Activated T-helper 1 cell treated with anti-CD3 and anti-CD28 coated beads, Interleukin-12 subunit alpha, Interleukin-12 subunit beta, Interleukin-2, Interleukin-4 antibody, amounts not matched to agents 30 ng/mL and 10 ng/mL and 1 ng/mL, durations not matched to agents 14 hours and 24 hours and 36 hours (primary cell): Measurements from ENCODE around the gene TMEM88. TPM values are rescaled to one million over a fixed set of nuclear protein-coding genes. Genes with fewer than 3 reads are reported as not detected.
A peak's percentile ranks its signal among the peaks of the same experiment; 100 is the strongest.

Source experiments
- DNase-seq: peaks from one replicate; pipeline ENCODE4 v3.0.0; 2021; ENCODE audit warnings: low spot score
- H3K27ac Mint-ChIP-seq: one replicate; pipeline ENCODE4 v1.8.0; 2021; ENCODE audit warnings: mild to moderate bottlenecking, mixed read lengths
- H3K27me3 Mint-ChIP-seq: one replicate; pipeline ENCODE4 v1.8.0; 2022; ENCODE audit warnings: mild to moderate bottlenecking, moderate library complexity, mixed read lengths; ENCODE audit not compliant: insufficient read depth
- H3K36me3 Mint-ChIP-seq: one replicate; pipeline ENCODE4 v1.8.0; 2021; ENCODE audit warnings: low read depth, mixed read lengths
- H3K4me1 Mint-ChIP-seq: one replicate; pipeline ENCODE4 v1.8.0; 2021; ENCODE audit warnings: low read depth, mixed read lengths
- H3K4me3 Mint-ChIP-seq: one replicate; pipeline ENCODE4 v1.8.0; 2021; ENCODE audit warnings: mild to moderate bottlenecking, moderate library complexity, mixed read lengths
- H3K9me3 Mint-ChIP-seq: one replicate; pipeline ENCODE4 v1.8.0; 2021; ENCODE audit warnings: mixed read lengths
- intact Hi-C: fragments of 100-400 bp; cut with micrococcal nuclease; formaldehyde crosslinking; loops from one replicate; pipeline ENCODE4 v1.15.1; 2024
- total RNA-seq: library from RNA; stranded (reverse); gene quantifications from 2 replicates; pipeline ENCODE4 v1.2.3, GENCODE V29; 2022

TMEM88 gene
- total RNA-seq, 1 donor from 2014 or later = 7.4 TPM

DNA sequence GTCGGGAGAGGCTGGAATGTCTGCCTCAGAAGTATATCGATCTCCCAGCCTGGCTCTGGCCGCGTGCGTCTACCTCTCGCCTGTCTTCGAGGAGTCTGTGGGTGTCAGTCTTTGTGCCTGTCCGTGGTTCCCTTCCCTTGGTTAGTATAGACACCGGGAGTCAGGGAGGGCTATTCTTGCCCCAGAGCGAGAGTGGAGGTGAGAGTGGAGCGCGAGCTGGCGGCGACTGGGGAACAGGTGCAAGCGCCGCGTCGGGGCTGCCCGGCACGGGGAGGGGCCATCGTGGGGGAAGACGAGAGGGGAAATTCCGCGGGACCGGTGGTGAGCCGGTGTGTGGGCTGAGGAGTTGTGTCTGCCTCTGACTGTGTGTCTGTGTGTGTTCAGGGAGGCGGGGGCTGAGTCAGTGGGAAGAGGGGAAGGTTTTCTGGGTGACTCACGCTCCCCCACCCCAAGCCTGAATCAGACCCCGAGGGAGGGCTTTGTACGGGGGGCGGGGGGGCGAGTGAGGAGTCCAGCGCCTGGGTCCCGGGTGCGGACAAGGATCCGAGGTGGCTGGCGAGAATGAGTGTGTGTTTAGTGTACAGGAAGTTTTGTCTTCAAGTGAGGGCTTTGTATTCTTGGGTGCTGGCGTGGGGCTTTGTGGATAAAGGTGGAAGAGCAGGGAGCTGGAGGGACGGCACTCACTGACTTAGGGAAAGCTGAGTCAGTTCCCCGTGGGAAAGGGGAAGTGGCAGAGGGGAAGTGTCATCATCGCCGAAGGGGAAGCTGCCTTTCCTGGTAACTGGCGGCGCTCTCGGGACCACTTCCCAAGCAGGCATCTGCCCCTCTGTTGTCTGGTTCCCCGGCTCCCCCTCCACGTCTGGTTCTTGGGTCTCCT, 12.2 kb upstream of the TMEM88 start:
- Mint-ChIP-seq H3K9me3 (no peaks in the 10 kb centered on the region), H3K36me3 (peaks cover 17% of the 10 kb centered on the region), H3K4me3 (peak overlapping the region; percentile 89), H3K4me1 (peaks cover 53% of the 10 kb centered on the region), H3K27me3 (no peaks in the 10 kb centered on the region), H3K27ac (peak overlapping the region; percentile 96)
- peak; percentile 94 for DNase-seq
- intact Hi-C loops = loop anchor here (1.0 to 5.0 kb wide), 12 partner anchors 9 to 535 kb away; partner anchors contain the start of genes CNTROB, EIF5A, HES7 and POLR2A

DNA sequence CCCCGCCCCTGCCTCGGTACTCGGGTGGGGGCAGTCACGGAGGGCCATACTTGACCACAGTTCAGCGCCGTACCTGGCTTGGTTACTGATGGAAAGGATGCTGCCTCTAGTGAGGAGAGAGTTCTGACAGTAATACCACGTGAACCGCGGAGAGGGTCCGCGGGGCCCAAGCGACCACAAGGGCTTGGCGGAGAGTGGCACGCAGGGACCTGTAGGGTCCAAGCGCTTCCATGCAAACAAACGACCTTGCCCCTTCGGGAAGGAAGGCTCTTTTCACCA, 11.7 kb upstream of the TMEM88 start:
- H3K4me1 Mint-ChIP-seq = peaks cover 50% of the 10 kb centered on the region
- H3K9me3 Mint-ChIP-seq = no peaks in the 10 kb centered on the region
- peak overlapping the region; percentile 89 for H3K4me3 Mint-ChIP-seq
- no peak for DNase-seq
- no peaks in the 10 kb centered on the region for H3K27me3 Mint-ChIP-seq
- H3K36me3 Mint-ChIP-seq = peaks cover 18% of the 10 kb centered on the region
- H3K27ac Mint-ChIP-seq = peak overlapping the region; percentile 96
- intact Hi-C loops = loop anchor here (1.0 to 5.0 kb wide), 11 partner anchors 8 to 536 kb away; partner anchors contain the start of genes CNTROB, EIF5A, HES7 and POLR2A

DNA sequence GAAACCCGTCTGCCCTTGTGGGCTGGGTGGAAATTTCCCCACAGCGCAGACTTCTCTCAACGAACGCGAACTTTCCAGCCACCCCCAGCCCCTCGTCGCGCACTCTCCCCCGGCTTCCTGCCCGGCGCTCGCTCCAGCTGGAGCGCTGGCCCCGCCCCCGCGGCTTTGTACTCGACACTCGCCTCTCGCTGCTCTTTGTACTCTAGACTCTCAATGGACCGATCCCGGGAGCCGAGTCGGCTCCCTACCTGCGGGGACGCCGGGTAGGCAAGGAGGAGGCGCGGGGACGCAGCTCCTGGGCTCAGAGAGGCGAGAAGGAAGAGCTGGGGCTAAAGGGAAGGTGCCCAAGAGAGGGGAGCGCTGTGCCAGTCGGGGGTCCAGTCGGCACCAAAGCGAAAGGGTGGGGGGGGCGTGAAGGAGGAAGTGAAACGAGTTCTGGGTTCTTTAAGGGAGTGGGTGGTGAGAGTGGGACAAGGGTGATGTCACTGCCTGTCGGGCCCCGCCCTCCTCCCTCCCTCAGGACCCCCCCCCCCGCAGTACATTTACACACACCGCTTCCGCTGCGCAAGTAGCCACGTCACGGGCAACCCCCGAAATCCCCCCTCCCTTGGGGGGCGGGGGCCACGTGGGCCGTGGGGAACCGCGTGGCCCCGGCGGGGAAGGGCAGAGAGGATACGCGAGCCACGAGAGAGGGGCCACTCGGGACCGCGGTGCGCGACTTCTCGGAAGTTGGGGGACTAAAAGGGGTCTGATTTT, 11.2 kb upstream of the TMEM88 start:
- Mint-ChIP-seq H3K4me3 (peak overlapping the region; percentile 89), H3K9me3 (no peaks in the 10 kb centered on the region), H3K27me3 (no peaks in the 10 kb centered on the region), H3K4me1 (peaks cover 45% of the 10 kb centered on the region), H3K36me3 (peaks cover 20% of the 10 kb centered on the region), H3K27ac (peak overlapping the region; percentile 96)
- peak; percentile 88 for DNase-seq
- intact Hi-C loops = loop anchor here (1.0 to 5.0 kb wide), 14 partner anchors 8 to 536 kb away; partner anchors contain the start of genes CNTROB, EIF5A, HES7 and NAA38

DNA sequence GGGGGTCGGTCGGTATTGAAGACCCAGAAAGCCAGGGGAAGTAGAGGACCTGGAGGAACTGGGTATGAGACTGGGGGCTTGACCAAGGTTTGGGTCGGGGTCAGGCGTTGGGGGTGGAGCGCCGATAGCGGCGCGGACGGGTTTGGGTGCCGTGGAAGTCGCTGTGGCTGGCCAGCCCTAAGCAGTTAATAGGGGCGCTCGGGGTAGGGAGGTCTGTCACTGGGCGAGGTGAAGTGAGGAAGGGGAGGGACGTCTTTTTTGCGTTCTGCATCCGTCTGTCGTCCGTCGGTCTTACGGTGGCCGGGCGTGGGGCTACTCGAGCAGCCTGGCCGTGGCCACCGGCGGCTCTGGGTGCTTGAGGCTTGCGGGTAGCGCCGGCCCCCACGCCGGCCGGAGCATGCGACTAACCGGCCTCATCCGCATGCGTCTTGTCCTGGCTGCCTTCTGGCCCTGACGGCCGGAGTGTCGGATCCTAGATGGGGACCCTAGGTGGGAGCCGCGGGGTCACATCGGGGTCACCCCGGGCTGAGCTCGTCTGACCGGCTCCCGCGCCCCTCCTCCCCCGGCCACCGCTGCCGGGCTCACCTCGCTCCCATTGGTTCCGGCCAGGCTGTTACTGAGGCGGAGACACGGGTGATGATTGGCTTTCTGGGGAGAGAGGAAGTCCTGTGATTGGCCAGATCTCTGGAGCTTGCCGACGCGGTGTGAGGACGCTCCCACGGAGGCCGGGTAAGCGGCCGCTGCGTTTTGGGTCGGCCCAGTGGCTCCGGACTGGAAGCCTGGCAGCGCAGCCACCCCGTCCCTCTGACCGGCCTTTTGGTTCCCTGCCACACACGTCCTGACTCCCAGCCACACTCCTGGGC, 10.3 kb upstream of the TMEM88 start:
- peaks cover 21% of the 10 kb centered on the region for H3K36me3 Mint-ChIP-seq
- no peaks in the 10 kb centered on the region for H3K9me3 Mint-ChIP-seq
- peak; percentile 87 for DNase-seq
- peaks cover 37% of the 10 kb centered on the region for H3K4me1 Mint-ChIP-seq
- H3K4me3 Mint-ChIP-seq = peak overlapping the region; percentile 89
- H3K27me3 Mint-ChIP-seq = no peaks in the 10 kb centered on the region
- H3K27ac Mint-ChIP-seq = peak overlapping the region; percentile 96
- intact Hi-C loops = loop anchor here (1.0 to 5.0 kb wide), 7 partner anchors 9 to 537 kb away; partner anchors contain the start of genes EIF5A, HES7, NAA38 and TMEM256

DNA sequence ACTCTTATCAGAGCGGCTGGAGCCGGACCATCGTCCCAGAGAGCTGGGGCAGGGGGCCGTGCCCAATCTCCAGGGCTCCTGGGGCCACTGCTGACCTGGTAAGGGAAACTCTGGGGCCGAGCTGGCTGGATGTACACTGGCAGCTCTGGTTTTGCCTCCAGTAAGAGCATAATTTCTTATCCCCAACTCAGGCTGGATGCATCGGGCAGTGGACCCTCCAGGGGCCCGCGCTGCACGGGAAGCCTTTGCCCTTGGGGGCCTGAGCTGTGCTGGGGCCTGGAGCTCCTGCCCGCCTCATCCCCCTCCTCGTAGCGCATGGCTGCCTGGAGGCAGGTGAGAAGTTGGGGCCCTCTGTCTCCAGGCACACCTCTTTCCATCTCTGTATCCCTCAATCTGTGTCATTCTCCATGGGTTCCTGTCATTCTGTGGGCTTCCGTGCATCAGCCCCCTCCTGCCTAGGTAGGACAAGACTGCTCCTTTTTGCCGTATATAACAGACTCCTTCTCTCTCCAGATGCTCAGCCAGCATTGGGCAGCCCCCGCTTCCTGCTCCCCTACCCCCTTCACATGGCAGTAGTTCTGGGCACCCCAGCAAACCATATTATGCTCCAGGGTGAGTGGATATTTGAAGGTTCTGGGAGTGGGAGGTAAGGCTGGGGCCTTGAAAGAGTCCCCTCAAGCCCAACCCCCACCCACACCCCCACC, 9.4 kb upstream of the TMEM88 start:
- DNase-seq = no peak
- intact Hi-C loops = no loop called here
- no peaks in the 10 kb centered on the region for H3K27me3 Mint-ChIP-seq
- peak overlapping the region; percentile 59 for H3K27ac Mint-ChIP-seq
- no peaks in the 10 kb centered on the region for H3K9me3 Mint-ChIP-seq
- H3K36me3 Mint-ChIP-seq = peaks cover 29% of the 10 kb centered on the region
- peaks cover 35% of the 10 kb centered on the region for H3K4me1 Mint-ChIP-seq
- peak overlapping the region; percentile 89 for H3K4me3 Mint-ChIP-seq

DNA sequence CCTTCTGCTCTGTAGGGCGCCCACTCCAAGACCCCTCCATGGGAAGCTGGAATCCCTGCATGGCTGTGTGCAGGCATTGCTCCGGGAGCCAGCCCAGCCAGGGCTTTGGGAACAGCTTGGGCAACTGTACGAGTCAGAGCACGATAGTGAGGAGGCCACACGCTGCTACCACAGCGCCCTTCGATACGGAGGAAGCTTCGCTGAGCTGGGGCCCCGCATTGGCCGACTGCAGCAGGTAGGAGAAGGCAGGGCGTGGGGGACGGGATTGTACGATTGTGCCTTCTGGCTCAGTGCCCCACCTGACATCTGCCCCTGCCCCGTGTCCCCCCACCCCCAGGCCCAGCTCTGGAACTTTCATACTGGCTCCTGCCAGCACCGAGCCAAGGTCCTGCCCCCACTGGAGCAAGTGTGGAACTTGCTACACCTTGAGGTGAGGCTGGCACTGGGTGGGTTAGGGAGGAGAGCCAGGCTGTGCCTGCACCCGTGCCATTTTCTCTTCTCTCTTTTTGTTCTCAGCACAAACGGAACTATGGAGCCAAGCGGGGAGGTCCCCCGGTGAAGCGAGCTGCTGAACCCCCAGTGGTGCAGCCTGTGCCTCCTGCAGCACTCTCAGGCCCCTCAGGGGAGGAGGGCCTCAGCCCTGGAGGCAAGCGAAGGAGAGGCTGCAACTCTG, 8.7 kb upstream of the TMEM88 start:
- DNase-seq = no peak
- H3K4me1 Mint-ChIP-seq = peaks cover 33% of the 10 kb centered on the region
- peaks cover 33% of the 10 kb centered on the region for H3K36me3 Mint-ChIP-seq
- no peak overlapping the region for H3K27ac Mint-ChIP-seq
- peak overlapping the region; percentile 89 for H3K4me3 Mint-ChIP-seq
- H3K9me3 Mint-ChIP-seq = no peaks in the 10 kb centered on the region
- intact Hi-C loops = no loop called here
- H3K27me3 Mint-ChIP-seq = no peaks in the 10 kb centered on the region

DNA sequence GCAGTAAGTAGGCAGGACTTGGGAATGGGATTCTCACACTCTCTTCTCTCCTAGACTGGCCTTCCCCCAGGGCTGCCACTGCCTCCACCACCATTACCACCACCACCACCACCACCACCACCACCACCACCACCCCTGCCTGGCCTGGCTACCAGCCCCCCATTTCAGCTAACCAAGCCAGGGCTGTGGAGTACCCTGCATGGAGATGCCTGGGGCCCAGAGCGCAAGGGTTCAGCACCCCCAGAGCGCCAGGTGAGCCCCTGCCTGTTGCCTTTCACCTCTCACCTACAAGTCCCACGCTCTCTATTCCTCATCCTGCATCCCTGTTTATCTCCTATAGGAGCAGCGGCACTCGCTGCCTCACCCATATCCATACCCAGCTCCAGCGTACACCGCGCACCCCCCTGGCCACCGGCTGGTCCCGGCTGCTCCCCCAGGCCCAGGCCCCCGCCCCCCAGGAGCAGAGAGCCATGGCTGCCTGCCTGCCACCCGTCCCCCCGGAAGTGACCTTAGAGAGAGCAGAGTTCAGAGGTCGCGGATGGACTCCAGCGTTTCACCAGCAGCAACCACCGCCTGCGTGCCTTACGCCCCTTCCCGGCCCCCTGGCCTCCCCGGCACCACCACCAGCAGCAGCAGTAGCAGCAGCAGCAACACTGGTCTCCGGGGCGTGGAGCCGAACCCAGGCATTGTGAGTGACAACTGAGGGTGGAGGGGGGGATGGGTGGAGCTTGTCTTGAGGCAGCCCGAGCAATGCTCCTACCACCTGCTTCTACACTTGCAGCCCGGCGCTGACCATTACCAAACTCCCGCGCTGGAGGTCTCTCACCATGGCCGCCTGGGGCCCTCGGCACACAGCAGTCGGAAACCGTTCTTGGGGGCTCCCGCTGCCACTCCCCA, 7.9 kb upstream of the TMEM88 start:
- Mint-ChIP-seq H3K27ac (no peak overlapping the region), H3K36me3 (peaks cover 41% of the 10 kb centered on the region), H3K27me3 (no peaks in the 10 kb centered on the region), H3K4me1 (peaks cover 31% of the 10 kb centered on the region), H3K4me3 (peak overlapping the region; percentile 89), H3K9me3 (no peaks in the 10 kb centered on the region)
- no peak for DNase-seq
- intact Hi-C loops = no loop called here

DNA sequence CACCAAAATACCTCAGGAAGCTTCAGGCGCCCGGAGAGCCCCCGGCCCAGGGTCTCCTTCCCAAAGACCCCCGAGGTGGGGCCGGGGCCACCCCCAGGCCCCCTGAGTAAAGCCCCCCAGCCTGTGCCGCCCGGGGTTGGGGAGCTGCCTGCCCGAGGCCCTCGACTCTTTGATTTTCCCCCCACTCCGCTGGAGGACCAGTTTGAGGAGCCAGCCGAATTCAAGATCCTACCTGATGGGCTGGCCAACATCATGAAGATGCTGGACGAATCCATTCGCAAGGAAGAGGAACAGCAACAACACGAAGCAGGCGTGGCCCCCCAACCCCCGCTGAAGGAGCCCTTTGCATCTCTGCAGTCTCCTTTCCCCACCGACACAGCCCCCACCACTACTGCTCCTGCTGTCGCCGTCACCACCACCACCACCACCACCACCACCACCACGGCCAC, 6.7 kb upstream of the TMEM88 start:
- no peaks in the 10 kb centered on the region for H3K27me3 Mint-ChIP-seq
- peaks cover 44% of the 10 kb centered on the region for H3K36me3 Mint-ChIP-seq
- intact Hi-C loops = no loop called here
- H3K4me3 Mint-ChIP-seq = peak overlapping the region; percentile 47
- peaks cover 22% of the 10 kb centered on the region for H3K4me1 Mint-ChIP-seq
- DNase-seq = no peak
- no peaks in the 10 kb centered on the region for H3K9me3 Mint-ChIP-seq
- H3K27ac Mint-ChIP-seq = no peak overlapping the region

DNA sequence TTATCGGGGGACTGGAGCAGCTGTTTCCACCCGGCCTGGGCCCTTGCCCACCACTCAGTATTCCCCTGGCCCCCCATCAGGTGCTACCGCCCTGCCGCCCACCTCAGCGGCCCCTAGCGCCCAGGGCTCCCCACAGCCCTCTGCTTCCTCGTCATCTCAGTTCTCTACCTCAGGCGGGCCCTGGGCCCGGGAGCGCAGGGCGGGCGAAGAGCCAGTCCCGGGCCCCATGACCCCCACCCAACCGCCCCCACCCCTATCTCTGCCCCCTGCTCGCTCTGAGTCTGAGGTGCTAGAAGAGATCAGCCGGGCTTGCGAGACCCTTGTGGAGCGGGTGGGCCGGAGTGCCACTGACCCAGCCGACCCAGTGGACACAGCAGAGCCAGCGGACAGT, 6.1 kb upstream of the TMEM88 start:
- H3K4me3 Mint-ChIP-seq = no peak overlapping the region
- no peak overlapping the region for H3K27ac Mint-ChIP-seq
- H3K9me3 Mint-ChIP-seq = no peaks in the 10 kb centered on the region
- H3K36me3 Mint-ChIP-seq = peaks cover 46% of the 10 kb centered on the region
- H3K4me1 Mint-ChIP-seq = peaks cover 20% of the 10 kb centered on the region
- DNase-seq = no peak
- intact Hi-C loops = no loop called here
- H3K27me3 Mint-ChIP-seq = no peaks in the 10 kb centered on the region

DNA sequence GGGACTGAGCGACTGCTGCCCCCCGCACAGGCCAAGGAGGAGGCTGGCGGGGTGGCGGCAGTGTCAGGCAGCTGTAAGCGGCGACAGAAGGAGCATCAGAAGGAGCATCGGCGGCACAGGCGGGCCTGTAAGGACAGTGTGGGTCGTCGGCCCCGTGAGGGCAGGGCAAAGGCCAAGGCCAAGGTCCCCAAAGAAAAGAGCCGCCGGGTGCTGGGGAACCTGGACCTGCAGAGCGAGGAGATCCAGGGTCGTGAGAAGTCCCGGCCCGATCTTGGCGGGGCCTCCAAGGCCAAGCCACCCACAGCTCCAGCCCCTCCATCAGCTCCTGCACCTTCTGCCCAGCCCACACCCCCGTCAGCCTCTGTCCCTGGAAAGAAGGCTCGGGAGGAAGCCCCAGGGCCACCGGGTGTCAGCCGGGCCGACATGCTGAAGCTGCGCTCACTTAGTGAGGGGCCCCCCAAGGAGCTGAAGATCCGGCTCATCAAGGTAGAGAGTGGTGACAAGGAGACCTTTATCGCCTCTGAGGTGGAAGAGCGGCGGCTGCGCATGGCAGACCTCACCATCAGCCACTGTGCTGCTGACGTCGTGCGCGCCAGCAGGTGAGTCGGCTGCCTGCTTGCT, 5.6 kb upstream of the TMEM88 start:
- peak overlapping the region; percentile 65 for H3K4me3 Mint-ChIP-seq
- intact Hi-C loops = no loop called here
- DNase-seq = no peak
- no peaks in the 10 kb centered on the region for H3K27me3 Mint-ChIP-seq
- H3K9me3 Mint-ChIP-seq = no peaks in the 10 kb centered on the region
- peaks cover 46% of the 10 kb centered on the region for H3K36me3 Mint-ChIP-seq
- H3K27ac Mint-ChIP-seq = no peak overlapping the region
- H3K4me1 Mint-ChIP-seq = peaks cover 20% of the 10 kb centered on the region
